Measurements from ENCODE around the gene UQCRQ.

DNA sequence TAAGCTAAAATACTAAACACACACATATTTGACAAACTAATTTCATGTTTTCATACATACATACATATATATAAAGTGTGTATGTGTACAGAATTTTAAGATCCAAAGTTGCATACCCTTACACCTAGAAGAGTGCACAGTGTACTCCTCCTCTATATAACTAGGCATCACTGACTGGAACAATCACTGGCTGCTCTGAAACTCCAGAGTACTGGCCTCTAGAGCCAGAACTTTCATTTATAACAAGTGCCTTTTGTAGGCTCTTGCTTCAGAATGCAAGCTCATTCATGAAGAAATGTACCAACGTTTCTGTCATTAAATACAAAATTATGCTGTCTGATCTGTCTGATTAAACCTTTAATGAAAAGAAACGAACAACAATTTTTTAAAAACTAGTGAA lies 11.0 kb downstream of the UQCRQ start:
- no peak for TF ChIP-seq EZH2 (IDR thresholded peaks at IDR 0.05; ENCODE audit: borderline replicate concordance, low read depth, low read length, severe bottlenecking)
- TF ChIP-seq, protein P1, sequence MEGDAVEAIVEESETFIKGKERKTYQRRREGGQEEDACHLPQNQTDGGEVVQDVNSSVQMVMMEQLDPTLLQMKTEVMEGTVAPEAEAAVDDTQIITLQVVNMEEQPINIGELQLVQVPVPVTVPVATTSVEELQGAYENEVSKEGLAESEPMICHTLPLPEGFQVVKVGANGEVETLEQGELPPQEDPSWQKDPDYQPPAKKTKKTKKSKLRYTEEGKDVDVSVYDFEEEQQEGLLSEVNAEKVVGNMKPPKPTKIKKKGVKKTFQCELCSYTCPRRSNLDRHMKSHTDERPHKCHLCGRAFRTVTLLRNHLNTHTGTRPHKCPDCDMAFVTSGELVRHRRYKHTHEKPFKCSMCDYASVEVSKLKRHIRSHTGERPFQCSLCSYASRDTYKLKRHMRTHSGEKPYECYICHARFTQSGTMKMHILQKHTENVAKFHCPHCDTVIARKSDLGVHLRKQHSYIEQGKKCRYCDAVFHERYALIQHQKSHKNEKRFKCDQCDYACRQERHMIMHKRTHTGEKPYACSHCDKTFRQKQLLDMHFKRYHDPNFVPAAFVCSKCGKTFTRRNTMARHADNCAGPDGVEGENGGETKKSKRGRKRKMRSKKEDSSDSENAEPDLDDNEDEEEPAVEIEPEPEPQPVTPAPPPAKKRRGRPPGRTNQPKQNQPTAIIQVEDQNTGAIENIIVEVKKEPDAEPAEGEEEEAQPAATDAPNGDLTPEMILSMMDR (IDR thresholded peaks at IDR 0.05; ENCODE audit: borderline replicate concordance, extremely low read depth, low read length, poor library complexity, severe bottlenecking), result no peak
